K562 (cell line): ENCODE measurements around the gene TSC22D1. TPM values are rescaled to one million over a fixed set of nuclear protein-coding genes. Genes with fewer than 3 reads are reported as not detected.

ENCODE experiments used
- HMG20A ChIP-seq: fragments of 450-650 bp; formaldehyde crosslinking; conservative IDR thresholded peaks from 2 replicates; pipeline ENCODE4 v1.4.0; 2020; ENCODE audit warnings: mild to moderate bottlenecking, mixed read lengths
- IRF1 ChIP-seq: sonication (generic); formaldehyde crosslinking; IDR thresholded peaks from 2 replicates; pipeline ENCODE4 v1.8.0; 2022; ENCODE audit warnings: missing genetic modification reagents, mild to moderate bottlenecking, borderline replicate concordance
- NR0B1 ChIP-seq: fragments of 450-650 bp; IDR thresholded peaks from one replicate; pipeline ENCODE4 v1.6.1; 2018; ENCODE audit warnings: mild to moderate bottlenecking, moderate library complexity; ENCODE audit not compliant: partially characterized antibody
- PBX2 ChIP-seq, 2 experiments: IDR thresholded peaks in 1 of 2; conservative IDR thresholded peaks in 1 of 2; 2 replicates each; pipeline ENCODE4 v1.6.1; 2016; ENCODE audit warnings: low read depth in 2 of 2, mild to moderate bottlenecking in 1 of 2, missing compliant biosample characterization in 1 of 2, missing genetic modification characterization in 1 of 2, moderate library complexity in 1 of 2
- RBFOX2 ChIP-seq: fragments of 200-400 bp; formaldehyde crosslinking; IDR thresholded peaks from 2 replicates; pipeline ENCODE4 v1.6.1; 2017; ENCODE audit warnings: low read depth, mild to moderate bottlenecking, low read length, moderate library complexity
- RNF2 ChIP-seq: sonication (generic); IDR thresholded peaks from 2 replicates; pipeline ENCODE4 v1.6.1; 2016
- SIN3A ChIP-seq, 2 experiments: fragments of 150-350 bp in 1 of 2; IDR thresholded peaks; 2 replicates each; pipeline ENCODE4 v1.6.1; 2011 to 2016; ENCODE audit warnings: borderline replicate concordance in 2 of 2, low read depth in 2 of 2, low read length in 2 of 2, mild to moderate bottlenecking in 2 of 2, moderate library complexity in 2 of 2; ENCODE audit not compliant: control insufficient read depth in 1 of 2
- SIX5 ChIP-seq, 2 experiments: IDR thresholded peaks; 2 replicates each; pipeline ENCODE4 v1.6.1; 2011; ENCODE audit warnings: low read length in 2 of 2, borderline replicate concordance in 1 of 2, low read depth in 1 of 2, mild to moderate bottlenecking in 1 of 2, moderate library complexity in 1 of 2; ENCODE audit not compliant: insufficient read depth in 1 of 2
- TFAM ChIP-seq: fragments of 250-450 bp; sonication (Bioruptor Pico); conservative IDR thresholded peaks from 2 replicates; pipeline ENCODE4 v1.5.0; 2021; ENCODE audit warnings: mild to moderate bottlenecking, moderate library complexity
- ZC3H11A ChIP-seq: IDR thresholded peaks from 2 replicates; pipeline ENCODE4 v1.6.1; 2012; ENCODE audit warnings: low read depth, low read length, improper control_type of control experiment
- ZNF318 ChIP-seq, 2 experiments: fragments of 450-650 bp; IDR thresholded peaks; 2 replicates each; pipeline ENCODE4 v1.6.1; 2016; ENCODE audit warnings: mild to moderate bottlenecking in 2 of 2, borderline replicate concordance in 1 of 2, low read depth in 1 of 2, moderate library complexity in 1 of 2
- polyA plus RNA-seq, 8 experiments: library from polyadenylated mRNA; depleted of rRNA in 4 of 8; stranded (reverse) in 5 of 8; unstranded in 3 of 8; fragments of >200 nt; fragmentation: Nextera tagmentation in 2 of 8; fragmentation: Illumina TruSeq in 1 of 8; extraction: Ambion mirVana in 2 of 8; extraction: Trizol in 1 of 8; gene quantifications; 2 replicates each; pipeline versions ENCODE4 v1.2.1 to v1.2.3, GENCODE V29; 2011 to 2014; ENCODE audit warnings: inconsistent platforms in 1 of 8, missing spikeins in 1 of 8
- total RNA-seq, 7 experiments: library from RNA; depleted of rRNA in 6 of 7; stranded (reverse); fragments of >200 nt in 6 of 7; fragmentation: Illumina TruSeq in 2 of 7; extraction: Trizol in 2 of 7; gene quantifications; 2 replicates each; pipeline versions ENCODE4 v1.2.1 to v1.2.3, GENCODE V29; 2011 to 2021; ENCODE audit warnings: low replicate concordance in 1 of 7

The TSC22D1 gene
- total and polyA plus RNA-seq, 9 of the 15 experiments (the other 6 are each of a cell fraction or from before 2014, with no cell fraction given): 2.6 to 19.8 (median 8.4) TPM

GRCh38 chr13:44396701-44397580, 179.2 kb downstream of the TSC22D1 start (continued):
- TF ChIP-seq NR0B1 (no peak), RBFOX2 (no peak), IRF1 (CRISPR knock-in tag) (no peak), ZC3H11A (no peak), TFAM (no peak), ZNF318 (IDR thresholded peaks at IDR 0.05; ENCODE audit: borderline replicate concordance in 1 of 2, low read depth in 1 of 2) (0 out of 4 replicates have a peak, but pooled peaks of 1 of the 2 experiments have one; percentile 27), PBX2 (CRISPR knock-in tag; IDR thresholded peaks at IDR 0.05; ENCODE audit: low read depth) (no peak), PBX2 (tag; conservative IDR thresholded peaks at IDR 0.05; ENCODE audit: low read depth) (no peak), RNF2 (0 out of 2 replicates have a peak, but pooled peaks have one; percentile 5), HMG20A (CRISPR knock-in tag) (no peak), SIN3A (IDR thresholded peaks at IDR 0.05; ENCODE audit: borderline replicate concordance in 2 of 2, control insufficient read depth in 1 of 2, low read depth in 2 of 2, low read length in 2 of 2) (no peak), SIX5 (IDR thresholded peaks at IDR 0.05; ENCODE audit: borderline replicate concordance in 1 of 2, insufficient read depth in 1 of 2, low read depth in 1 of 2, low read length in 2 of 2) (no peak)
